ENCODE results near the gene DVL1. TPM values are rescaled to one million over a fixed set of nuclear protein-coding genes. Genes with fewer than 3 reads are reported as not detected.

Gene DVL1
- total RNA-seq, 1 experiment from 2014 or later, result 71.0 TPM

- Histone ChIP-seq H3K4me1 (ENCODE audit: insufficient read depth, low read length) (peaks cover 2% of the 10 kb centered on the region; the same call in 1 of the 2 replicates), H3K18ac (ENCODE audit: insufficient read length, low read depth, low read length) (no peak overlapping the region), H2BK12ac (ENCODE audit: insufficient read length, low read depth, low read length) (no peak overlapping the region), H2BK20ac (ENCODE audit: low read depth, low read length, poor library complexity, severe bottlenecking) (no peak overlapping the region), H2BK120ac (ENCODE audit: low read depth, low read length, poor library complexity, severe bottlenecking) (no peak overlapping the region), H3T11ph (ENCODE audit: low read length) (no peak overlapping the region), H3K56ac (ENCODE audit: insufficient read length, low read depth, low read length) (no peak overlapping the region), H3K4me2 (ENCODE audit: insufficient read depth, insufficient read length, low read length) (no peak overlapping the region), H4K91ac (ENCODE audit: insufficient read length, low read depth, low read length) (no peak overlapping the region), H3K79me2 (ENCODE audit: insufficient read depth, low read length) (no peaks in the 10 kb centered on the region), H3K9me3 (ENCODE audit: control insufficient read depth, low read depth, low read length) (no peaks in the 10 kb centered on the region), H3K27ac (ENCODE audit: insufficient read length, low read depth, low read length) (no peak overlapping the region), H2BK15ac (ENCODE audit: low read depth, low read length) (no peak overlapping the region), H3K79me1 (ENCODE audit: insufficient read depth, low read depth, low read length, poor library complexity, severe bottlenecking) (no peaks in the 10 kb centered on the region), H3K23ac (ENCODE audit: insufficient read length, low read depth, low read length) (no peak overlapping the region), H2AK5ac (ENCODE audit: insufficient read length, low read length) (no peak overlapping the region), H4K20me1 (ENCODE audit: control insufficient read depth, insufficient read depth, insufficient read length) (no peaks in the 10 kb centered on the region), H2AFZ (ENCODE audit: low read length) (no peak overlapping the region), H3K4ac (ENCODE audit: low read depth, low read length) (no peak overlapping the region), H3K23me2 (ENCODE audit: insufficient read length, low read depth, low read length, poor library complexity, severe bottlenecking) (peaks cover 4% of the 10 kb centered on the region), H2BK5ac (ENCODE audit: insufficient read length, low read length) (no peak overlapping the region), H4K5ac (ENCODE audit: insufficient read length, low read depth, low read length) (no peak overlapping the region), H4K8ac (replicated peaks; ENCODE audit: insufficient read length, low read depth, low read length) (no peak overlapping the region), H3K9ac (ENCODE audit: extremely low read depth, insufficient read length, low read length) (no peak overlapping the region), H3K27me3 (ENCODE audit: insufficient read depth, low read length) (peaks cover 4% of the 10 kb centered on the region; the same call in 1 of the 2 replicates), H3K14ac (ENCODE audit: insufficient read depth, low read length) (no peak overlapping the region)
- Mint-ChIP-seq H3K27me3 (ENCODE audit: low read depth) (peaks cover 44% of the 10 kb centered on the region), H3K36me3 (ENCODE audit: insufficient read depth in 1 of 3, low read depth in 3 of 3) (no peaks in the 10 kb centered on the region), H3K4me1 (peaks cover 22 to 43% of the 10 kb centered on the region in 2 experiments), H3K4me3 (no peak overlapping the region), H3K9me3 (no peaks in the 10 kb centered on the region; a peak in 2 of 5 replicates), H3K27ac (peak overlapping the region in 1 of 3 experiments; percentile 77; a peak in 1 of 7 replicates)
- no CpG with 5 or more reads among the region's 6 CpGs for WGBS (ENCODE audit: extremely low coverage, insufficient read length, low lambda C conversion rate)
- TF ChIP-seq CTCF (conservative IDR thresholded peaks at IDR 0.05), result no peak
- DNase-seq, result no peak
These were observed 10.1 kb upstream of the DVL1 start for GRCh38 chr1:1359308-1359663.
